HFF-Myc (cell line): ENCODE results near the gene SRGAP2.
"Not testable (repeated sequence)": the region's sequence is repeated elsewhere in the genome, so short reads cannot be mapped to it uniquely, and the experiment has no call there.

Experiments used
- DNase-seq: peaks from one replicate; pipeline ENCODE4 v3.0.0-alpha.2; 2011; ENCODE audit warnings: low read depth; ENCODE audit errors: extremely low read depth
- H3K4me3 ChIP-seq: replicated peaks from 2 replicates; pipeline ENCODE4 v1.5.1; 2011; ENCODE audit warnings: low read depth, mild to moderate bottlenecking, control low read depth, low read length

Gene SRGAP2

DNA sequence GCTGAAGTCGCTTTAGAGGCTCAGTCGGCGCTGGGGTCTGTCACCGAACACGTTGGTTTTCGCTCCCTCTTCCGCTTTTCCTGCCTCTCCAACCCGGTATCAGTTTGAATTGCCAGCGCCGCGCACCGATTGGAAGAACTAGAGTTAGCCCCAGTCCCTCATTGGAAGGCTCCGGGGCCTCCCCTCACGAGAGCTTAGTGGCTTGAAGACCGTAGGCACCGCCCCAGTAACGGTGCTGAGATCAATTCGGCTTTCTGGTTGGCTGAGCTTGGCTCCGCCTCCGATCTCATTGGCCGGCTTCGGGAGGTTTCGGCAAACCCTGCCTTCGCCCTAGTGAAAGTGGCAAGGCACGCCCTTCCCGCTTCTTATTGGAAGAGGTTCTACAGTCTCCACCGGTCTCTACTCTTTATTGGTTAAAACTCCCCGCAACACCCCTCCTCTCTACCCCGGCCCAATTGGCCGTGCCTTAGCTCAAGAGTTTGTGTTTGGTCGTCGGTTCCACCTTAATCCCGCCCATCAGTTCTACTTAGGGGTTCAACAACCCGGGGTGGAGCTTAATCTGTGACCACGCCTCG lies 465 bp upstream of the SRGAP2 start, which contains the start of gene FAM72A:
Gene FAM72A (minus strand): TSS at position 51 of the 575 bp plus-strand sequence. CDS start 814 bp downstream, outside the sequence.
- peak within 1 kb of the TSS; percentile 42 for H3K4me3 ChIP-seq
- peak; percentile 95 for DNase-seq

DNA sequence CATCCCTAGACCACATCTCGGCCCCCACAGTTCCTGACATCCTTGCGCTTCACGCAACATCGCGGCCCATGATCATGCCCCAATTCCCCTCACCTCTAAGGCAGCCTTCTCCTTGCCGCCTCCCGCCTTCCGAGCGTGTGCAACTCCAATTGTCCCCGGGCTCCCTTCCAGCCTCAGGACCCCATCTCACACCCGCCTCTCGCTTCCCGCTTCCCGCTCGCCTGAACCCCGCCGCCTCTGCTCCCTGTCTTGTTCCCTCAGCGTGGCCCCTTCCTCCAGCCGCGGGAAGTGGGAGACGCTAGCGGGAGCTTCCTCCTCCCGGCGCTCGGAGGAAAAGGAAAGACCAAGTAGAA lies 794 bp downstream of the SRGAP2 start:
- H3K4me3 ChIP-seq: peak overlapping the region; percentile 36
- DNase-seq: not testable (repeated sequence)

DNA sequence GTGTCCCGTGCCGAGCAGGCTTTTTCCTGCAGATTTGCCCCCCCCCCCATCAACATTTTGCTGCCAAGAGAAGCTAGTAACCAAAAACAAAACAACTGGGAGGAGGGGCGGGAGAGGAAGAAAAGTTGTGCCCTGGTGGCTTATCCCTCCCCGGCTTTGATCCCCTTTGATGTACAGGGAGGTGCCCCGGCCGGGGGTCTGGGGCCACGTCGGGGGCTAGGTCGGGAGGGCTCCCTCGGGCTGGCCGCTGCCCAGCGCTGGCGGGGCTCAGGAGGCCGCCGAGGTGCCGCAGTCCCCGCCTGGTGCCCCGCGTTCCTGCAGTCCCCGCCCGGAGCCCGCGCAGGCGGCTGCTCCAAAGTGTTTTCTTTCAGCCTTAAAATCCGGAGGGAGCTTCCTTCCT lies 1.5 kb downstream of the SRGAP2 start:
- not testable (repeated sequence) for DNase-seq
- H3K4me3 ChIP-seq: peak overlapping the region; percentile 42

DNA sequence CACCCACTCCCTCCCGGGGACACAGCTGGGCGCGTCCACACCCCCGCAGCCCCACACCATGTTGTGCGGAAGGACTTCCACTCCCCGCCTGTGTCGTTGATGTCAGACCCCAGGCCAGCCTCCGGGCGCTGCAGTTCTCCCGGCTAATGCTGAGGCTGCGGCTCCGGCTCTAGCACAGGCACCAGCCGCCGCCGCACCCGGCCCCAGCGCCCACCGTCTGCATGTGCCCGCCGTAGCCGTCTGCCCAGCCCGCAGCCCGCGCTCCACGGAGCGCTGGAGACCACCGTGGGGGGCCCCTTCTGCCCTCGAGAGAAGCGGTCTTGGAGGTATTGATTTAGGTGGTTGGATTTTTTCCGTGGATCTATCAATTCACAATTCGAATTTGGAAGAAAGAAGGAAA lies 2.2 kb downstream of the SRGAP2 start:
- H3K4me3 ChIP-seq: peak overlapping the region; percentile 33
- not testable (repeated sequence) for DNase-seq

DNA sequence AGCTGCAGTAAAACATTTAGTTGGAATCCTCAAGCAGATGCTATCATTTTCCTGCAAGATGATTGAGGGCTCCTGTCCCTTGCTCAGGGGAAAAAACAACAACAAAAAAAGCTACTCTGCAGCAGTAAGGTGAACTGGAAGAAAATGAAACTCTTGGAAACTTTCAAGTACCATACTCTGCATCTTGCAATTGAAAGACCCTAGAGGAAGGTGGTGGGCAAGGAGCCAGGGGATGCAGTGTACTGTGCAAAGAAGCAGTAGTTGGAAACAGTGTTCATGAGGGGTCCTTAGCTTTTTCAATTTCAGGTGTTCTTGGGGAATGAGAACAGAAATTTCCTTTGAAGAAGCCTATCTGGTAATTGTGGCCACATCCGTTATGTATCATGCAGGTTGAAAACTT lies 7.5 kb downstream of the SRGAP2 start:
- DNase-seq, H3K4me3 ChIP-seq: not testable (repeated sequence)

DNA sequence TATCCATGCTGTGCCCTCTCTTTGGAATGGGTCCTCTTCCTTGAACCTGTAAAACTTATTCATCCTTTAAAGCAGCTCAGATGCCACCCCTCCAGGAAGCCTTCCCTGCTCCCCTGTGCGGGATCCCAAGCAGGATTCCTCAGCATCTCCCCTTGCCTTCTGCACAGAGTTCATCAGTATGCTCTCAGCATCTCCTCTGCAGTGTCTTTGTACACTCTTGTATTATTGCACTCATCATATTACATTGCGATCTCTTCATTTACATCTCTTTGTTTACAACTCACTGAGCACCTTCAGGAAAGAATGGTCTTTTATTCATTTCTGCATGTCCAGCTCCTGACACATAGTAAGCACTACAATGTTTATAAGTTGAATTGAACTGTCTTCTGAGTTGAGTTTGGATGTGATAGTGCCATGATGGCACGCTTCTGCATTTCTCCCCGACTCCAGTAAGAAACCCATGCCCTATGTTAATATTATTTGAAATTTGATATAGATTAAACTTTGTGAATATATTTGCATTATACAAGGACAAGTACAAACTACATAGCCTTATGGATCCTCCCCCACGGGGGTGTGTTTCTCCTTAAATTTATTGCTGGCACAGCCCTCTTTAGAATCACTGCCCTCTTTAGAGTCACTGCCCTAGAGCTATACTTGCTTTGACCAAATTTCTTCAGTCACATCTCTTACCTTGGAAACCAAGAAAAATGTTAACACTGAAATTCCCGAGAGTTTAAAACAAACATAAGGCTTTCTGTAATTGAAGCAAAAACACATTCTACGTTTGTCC lies 12.5 kb downstream of the SRGAP2 start:
- DNase-seq, H3K4me3 ChIP-seq: not testable (repeated sequence)

DNA sequence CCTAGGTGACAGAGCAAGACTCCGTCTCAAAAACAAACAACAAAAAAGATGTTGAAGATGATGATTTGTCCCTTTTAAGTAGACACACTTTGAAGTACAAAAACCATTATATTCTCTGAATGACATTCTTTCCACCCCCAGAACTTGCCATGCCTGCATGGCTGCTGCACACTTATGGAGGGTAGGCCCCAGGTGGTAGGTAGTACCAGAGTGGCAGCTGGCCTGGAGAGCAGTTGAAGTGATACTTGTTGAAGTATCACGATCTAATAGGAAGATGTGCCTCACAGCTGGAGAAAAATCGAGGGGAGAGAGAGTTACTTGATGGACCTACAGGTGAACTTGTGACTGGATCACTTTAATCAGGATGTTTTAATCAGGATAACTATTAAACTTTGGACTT lies 14.9 kb downstream of the SRGAP2 start:
- not testable (repeated sequence) for DNase-seq, H3K4me3 ChIP-seq

DNA sequence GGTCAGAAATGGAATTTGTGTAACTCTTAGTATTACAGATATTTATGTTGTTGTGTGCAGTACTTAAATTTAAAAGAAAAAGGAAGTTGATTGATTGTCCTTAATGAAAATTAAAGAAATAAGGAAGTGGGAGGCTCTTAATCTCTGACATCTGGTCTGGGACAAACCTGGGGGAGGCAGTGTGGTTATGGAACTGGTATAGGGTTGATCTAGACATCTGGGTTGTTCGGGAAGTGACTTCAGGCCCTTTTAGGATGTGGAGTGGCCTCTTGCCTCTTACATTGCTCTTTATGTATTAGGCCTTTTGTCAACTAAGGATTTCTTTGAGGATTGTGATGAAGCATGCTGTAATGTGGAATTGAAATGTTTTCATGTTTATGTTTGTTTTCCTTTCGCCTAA lies 15.4 kb downstream of the SRGAP2 start:
- not testable (repeated sequence) for DNase-seq, H3K4me3 ChIP-seq

DNA sequence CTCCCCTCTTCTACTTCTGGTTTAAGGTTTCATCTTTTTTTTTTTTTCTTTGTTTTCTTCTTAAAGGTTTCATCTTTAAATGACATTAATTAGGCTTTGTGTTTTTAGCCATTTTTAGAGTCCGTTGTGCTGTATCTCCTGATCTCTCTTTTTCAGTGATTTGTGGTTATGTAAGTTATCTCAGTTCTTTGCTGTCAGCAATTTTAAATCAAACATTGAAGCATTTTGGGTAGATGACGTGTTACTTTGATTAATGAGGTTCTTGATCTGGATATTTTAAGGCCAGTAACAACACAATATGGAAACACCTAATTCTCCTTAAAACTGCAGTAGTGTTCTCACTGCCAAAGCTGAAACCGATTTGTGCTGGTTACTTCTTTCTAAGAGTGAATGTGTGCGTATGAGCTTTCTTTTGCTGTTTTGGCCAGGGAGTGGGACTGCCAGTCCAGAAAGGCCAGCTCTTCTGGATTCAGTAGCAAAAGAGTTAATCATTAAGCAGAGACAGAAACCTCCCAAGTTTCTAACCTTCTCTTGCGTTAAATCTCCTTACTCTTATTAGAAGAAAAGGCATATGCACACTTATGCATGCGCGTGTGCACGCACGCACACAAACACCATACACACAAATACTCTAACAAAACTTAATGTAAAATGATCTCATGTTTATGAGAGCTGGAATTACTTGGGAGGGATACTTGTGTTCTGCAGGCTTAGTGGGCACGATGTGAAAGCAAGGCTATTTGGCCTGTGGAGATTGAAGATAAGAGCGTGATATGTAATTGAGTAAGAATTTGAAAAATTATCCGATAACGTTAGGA lies 16.4 kb downstream of the SRGAP2 start:
- DNase-seq, H3K4me3 ChIP-seq: not testable (repeated sequence)

DNA sequence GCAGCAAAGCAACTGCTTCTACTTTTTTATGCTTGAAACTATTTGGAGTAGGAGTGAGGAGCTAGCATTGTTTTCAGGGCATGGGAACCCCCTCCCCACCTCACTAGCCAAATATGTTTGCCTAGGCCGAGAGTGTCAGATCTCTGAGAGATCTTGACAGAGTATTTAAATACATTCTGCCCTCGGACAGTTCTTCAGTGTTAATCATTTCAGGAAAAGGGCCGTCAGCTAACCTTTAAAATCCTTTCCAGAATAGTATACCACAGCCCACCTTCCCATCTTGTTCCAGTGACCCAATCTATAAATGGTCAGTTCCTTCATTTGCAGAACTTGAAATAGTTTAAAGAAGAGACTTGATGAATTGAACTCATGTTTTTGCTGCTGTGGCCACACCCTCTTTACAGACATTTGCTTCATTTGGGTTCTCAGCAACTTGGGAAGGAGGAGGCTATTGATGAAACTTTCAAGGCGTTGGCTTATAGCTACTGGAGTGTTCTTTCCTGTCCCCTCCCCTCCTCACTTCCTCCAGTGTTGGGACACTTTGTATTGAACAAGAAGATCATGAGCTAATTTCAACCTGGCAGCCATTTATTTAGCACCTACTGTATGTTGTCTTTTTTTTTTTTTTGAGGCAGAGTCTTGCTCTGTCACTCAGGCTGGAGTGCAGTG lies 17.1 kb downstream of the SRGAP2 start:
- DNase-seq, H3K4me3 ChIP-seq: not testable (repeated sequence)

DNA sequence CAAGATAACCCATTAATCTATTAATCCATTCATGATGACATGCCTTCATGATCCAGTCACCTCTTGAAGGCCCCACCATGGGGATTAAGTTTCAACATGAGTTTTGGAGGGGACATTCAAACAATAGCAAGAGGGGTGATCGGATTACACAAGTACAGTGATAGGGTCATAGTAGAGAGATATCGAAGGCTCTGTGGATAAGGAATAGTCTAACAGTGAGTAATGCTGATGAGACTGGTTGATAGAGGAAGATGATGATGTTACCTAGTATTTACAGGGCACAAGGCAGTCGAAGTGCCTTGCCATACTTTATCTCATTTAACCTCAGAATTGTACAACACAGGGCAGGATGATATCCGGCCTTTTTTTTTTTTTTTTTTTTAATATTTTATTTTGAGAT lies 18.2 kb downstream of the SRGAP2 start:
- DNase-seq, H3K4me3 ChIP-seq: not testable (repeated sequence)

DNA sequence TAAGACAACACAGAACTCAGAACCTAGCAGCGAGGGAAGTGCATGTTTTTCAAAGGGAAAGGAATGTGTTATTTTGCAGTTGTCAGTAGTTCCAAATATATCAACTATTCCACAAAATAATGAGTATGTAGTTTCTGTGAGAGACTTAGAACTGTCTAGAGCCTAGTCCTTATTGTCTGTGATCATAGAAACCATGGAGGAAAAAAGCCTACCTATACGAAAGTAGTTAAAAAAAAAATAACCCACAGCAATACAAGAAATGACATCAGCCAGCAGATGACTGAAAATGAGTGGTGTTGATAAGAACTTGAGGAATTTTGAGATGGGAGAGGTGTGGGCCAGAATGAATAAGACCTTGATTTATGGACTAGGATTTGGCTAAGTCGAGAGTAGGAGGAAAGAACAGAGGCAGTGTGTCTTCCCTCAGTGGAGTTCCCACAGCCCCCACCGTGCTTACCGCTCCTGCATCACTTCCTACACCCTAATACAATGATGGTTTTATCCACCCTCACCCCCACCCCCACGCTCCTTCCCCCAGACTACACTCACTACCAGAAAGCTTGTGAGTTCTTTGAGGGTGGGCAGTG lies 20.9 kb downstream of the SRGAP2 start:
- not testable (repeated sequence) for DNase-seq

DNA sequence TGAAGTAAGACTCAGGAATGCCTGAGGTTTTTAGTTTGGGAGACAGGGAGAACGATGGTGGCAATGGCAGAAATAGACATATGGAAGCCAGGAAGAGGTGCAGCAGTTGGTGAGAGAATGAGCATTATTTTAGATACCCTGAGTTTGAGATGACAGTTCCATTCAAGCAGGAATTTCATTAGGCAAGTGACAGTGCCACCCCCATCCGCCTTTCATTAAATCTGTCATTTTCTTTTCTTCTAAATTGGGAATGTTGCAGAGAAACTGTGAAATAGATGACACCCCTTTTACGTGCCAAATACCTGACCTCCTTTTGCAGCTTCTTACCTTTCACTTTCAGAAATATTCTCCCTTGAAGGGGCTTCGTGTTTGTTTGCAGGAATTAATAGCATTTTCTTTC lies 22.0 kb downstream of the SRGAP2 start:
- H3K4me3 ChIP-seq, DNase-seq: not testable (repeated sequence)

More for the DNA sequence above, 20.9 kb downstream of the SRGAP2 start:
- H3K4me3 ChIP-seq: not testable (repeated sequence)

DNA sequence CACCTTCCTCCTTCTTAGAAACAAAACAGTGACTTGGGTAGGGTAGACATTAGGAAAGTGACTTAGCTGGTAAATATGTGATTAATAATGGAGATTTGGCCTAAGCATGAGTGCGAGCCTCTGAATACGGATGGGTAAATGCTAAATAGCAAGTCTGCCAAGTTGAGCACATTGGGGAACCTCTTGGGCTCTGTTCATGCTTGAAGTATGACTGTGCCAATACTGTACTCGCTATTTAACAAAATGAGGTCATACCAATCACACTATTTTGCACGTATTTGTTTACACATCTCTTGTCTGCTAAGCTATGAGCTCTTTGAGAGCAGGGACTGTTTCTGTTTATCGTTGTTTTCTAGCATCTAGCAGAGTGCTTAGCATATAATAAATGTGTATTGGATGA lies 23.5 kb downstream of the SRGAP2 start:
- not testable (repeated sequence) for H3K4me3 ChIP-seq, DNase-seq

DNA sequence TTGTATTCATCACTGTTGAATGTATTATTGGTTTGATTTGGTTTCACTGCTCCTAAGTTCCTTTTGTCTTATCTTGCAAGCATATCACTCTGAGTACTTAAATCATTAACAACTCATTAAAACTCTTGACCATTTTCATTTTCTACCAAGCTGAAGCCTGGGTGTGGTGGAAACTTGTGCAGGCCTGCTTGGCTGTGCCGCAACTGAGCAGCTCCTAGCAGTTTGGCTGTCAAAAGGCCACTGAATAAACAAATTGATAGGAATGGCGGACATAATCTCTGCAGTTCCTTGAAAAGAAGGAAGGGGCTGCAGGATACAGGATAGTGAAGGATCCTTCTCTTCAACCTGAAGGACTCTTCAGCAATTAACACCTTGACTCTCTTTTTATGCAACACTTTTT lies 25.9 kb downstream of the SRGAP2 start:
- DNase-seq, H3K4me3 ChIP-seq: not testable (repeated sequence)

DNA sequence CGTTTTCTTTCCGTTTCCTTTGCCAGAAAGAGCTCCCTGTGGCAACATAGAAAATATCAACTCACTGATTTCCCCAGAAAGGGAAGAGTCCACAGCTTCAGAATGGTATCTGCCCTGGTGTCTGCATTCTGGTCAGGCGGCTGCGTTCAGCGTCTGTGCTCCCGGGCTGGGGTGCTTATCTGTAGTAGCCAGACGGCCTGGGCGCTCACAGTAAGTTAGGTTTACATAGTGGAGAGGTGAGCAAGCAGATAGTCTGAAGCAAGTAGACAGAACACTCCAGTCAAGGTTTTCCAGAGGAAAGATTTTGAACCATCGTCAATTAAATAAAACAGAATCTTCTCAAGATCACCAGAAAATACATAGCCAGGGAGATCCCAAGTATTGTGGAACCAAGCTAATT lies 28.6 kb downstream of the SRGAP2 start:
- not testable (repeated sequence) for DNase-seq, H3K4me3 ChIP-seq

DNA sequence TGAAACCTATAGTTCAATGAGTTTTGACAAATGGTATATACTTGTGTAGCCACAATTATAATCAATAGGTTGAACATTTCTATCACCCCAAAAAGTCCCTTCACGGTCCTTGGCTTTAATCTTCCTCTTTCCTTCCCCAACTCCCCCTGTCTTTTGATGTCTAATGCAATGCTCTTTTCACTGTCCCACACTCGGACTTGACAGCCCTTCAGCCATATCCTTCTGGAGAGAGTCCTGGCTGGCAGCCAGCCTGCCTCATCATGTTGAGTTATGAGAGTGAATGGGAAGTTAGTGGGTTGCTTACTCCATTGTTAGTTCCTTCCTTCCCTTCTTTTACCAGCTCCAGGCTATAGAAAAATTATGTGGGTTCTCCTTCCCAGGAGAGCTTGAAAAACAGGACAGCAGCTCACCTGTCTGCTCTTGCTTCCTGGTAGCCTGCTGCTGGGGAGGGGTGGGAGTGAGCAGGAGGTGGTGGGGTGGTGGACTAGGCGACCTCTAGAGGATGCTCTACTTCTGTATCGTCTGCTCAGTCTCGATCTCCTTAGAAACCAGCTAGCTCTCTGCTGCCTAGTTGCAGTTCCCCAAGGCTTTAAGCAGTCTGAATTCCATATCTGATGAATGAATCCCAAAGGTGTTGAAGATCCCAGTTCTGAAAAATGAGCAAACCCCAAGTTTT lies 29.8 kb downstream of the SRGAP2 start:
- not testable (repeated sequence) for H3K4me3 ChIP-seq, DNase-seq
